HAP-1 (cell line): ENCODE measurements around the gene SYPL2.

Source experiments
- DNase-seq, 2 experiments: peaks; one replicate each; pipeline ENCODE4 v3.0.0-alpha.2; 2016 to 2020; ENCODE audit warnings: low spot score in 2 of 2
- H3K27me3 ChIP-seq: fragments of 250-450 bp; sonication (Bioruptor Pico); 2 replicates; pipeline ENCODE4 v1.5.1; 2020; ENCODE audit warnings: low read depth, mild to moderate bottlenecking, moderate library complexity
- H3K36me3 ChIP-seq: fragments of 250-450 bp; sonication (Bioruptor Pico); replicated peaks from 2 replicates; pipeline ENCODE4 v1.5.1; 2020; ENCODE audit warnings: mild to moderate bottlenecking
- H3K4me1 ChIP-seq: fragments of 250-450 bp; sonication (Bioruptor Pico); 2 replicates; pipeline ENCODE4 v1.5.1; 2020; ENCODE audit warnings: mild to moderate bottlenecking
- H3K4me3 ChIP-seq: fragments of 250-450 bp; sonication (Bioruptor Pico); 2 replicates; pipeline ENCODE4 v1.5.1; 2020; ENCODE audit warnings: mild to moderate bottlenecking, moderate library complexity
- H3K9me3 ChIP-seq: fragments of 250-450 bp; sonication (Bioruptor Pico); 2 replicates; pipeline ENCODE4 v1.5.1; 2020; ENCODE audit warnings: mild to moderate bottlenecking, moderate library complexity
- in situ Hi-C: fragments of 300-500 bp; cut with MboI; formaldehyde crosslinking; loops from 3 replicates; pipeline ENCODE4 v1.14.3; 2020; ENCODE audit warnings: low sequenced_read_pairs, inconsistent platforms, mixed read lengths

The SYPL2 gene

GRCh38 chr1:109522026-109522425, 55.7 kb downstream of the SYPL2 start:
- no peak for DNase-seq
- in situ Hi-C loops, result no loop called here
- no peak overlapping the region for H3K4me3 ChIP-seq

DNA sequence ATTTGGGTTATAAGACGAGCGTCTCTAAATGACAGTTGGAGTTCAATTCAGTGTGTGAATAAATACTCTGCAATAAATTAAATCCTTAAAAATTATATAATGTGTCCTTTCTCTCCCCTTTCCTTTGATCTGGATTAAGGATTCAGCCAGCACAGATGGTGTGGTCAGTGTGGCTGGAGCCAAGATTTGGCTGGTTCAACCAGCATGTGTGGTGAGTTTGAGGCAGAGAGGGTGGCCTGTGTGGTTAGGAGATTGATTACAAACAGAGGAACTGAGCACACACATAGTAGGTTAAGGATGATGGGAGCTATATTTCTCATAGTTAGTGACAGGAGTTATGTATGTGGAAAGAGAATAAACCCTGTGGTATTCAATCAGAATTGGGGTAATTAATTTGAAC, 57.4 kb downstream of the SYPL2 start:
- in situ Hi-C loops, result no loop called here
- Histone ChIP-seq H3K9me3 (no peaks in the 10 kb centered on the region), H3K4me1 (no peaks in the 10 kb centered on the region), H3K27me3 (0 out of 2 replicates have a peak, but pooled peaks cover 3% of the 10 kb centered on the region), H3K4me3 (no peak overlapping the region), H3K36me3 (no peaks in the 10 kb centered on the region)
- no peak for DNase-seq

More at GRCh38 chr1:109522026-109522425, 55.7 kb downstream of the SYPL2 start:
- Histone ChIP-seq H3K4me1 (no peaks in the 10 kb centered on the region), H3K27me3 (0 out of 2 replicates have a peak, but pooled peaks cover 3% of the 10 kb centered on the region), H3K36me3 (no peaks in the 10 kb centered on the region), H3K9me3 (no peaks in the 10 kb centered on the region)

- 0 out of 2 replicates have a peak, but pooled peaks cover 3% of the 10 kb centered on the region for H3K27me3 ChIP-seq
- no peak for DNase-seq
- peaks cover 3% of the 10 kb centered on the region; the same call in 1 of the 2 replicates for H3K4me1 ChIP-seq
- in situ Hi-C loops, result no loop called here
- H3K36me3 ChIP-seq, result no peaks in the 10 kb centered on the region
- no peaks in the 10 kb centered on the region for H3K9me3 ChIP-seq
- no peak overlapping the region for H3K4me3 ChIP-seq
Measured at GRCh38 chr1:109527098-109527811, 60.9 kb downstream of the SYPL2 start.

- no peak overlapping the region for H3K4me3 ChIP-seq
- peaks cover 8% of the 10 kb centered on the region for H3K4me1 ChIP-seq
- in situ Hi-C loops, result no loop called here
- 0 out of 2 replicates have a peak, but pooled peaks cover 3% of the 10 kb centered on the region for H3K27me3 ChIP-seq
- no peaks in the 10 kb centered on the region for H3K36me3 ChIP-seq
- no peaks in the 10 kb centered on the region for H3K9me3 ChIP-seq
- DNase-seq, result no peak
Measured at GRCh38 chr1:109527846-109528695, 61.7 kb downstream of the SYPL2 start.

DNA sequence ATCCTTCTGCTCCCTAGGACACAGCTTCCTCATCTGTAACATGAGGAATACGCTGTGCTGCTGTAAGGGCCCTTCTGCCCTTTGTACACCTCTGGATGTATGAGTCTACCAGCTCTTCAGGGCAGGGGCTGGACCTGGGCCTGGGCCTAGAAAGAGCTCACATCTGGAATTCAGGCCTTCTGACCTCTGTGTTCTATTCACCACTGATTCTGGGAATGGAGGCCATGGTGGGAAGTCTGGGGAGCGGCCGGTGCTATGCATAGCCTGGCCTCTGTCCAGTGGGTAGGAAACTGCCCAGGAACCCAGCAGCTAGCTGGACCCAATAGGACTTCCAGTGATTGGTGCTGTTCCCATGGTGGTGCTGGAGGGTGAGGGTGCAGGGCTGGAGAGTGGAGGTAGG, 62.4 kb downstream of the SYPL2 start:
- in situ Hi-C loops, result no loop called here
- no peak overlapping the region for H3K4me3 ChIP-seq
- no peak for DNase-seq
- H3K4me1 ChIP-seq, result peaks cover 8% of the 10 kb centered on the region
- H3K27me3 ChIP-seq, result 0 out of 2 replicates have a peak, but pooled peaks cover 3% of the 10 kb centered on the region
- no peaks in the 10 kb centered on the region for H3K9me3 ChIP-seq
- H3K36me3 ChIP-seq, result no peaks in the 10 kb centered on the region

- in situ Hi-C loops, result loop anchor here (5.0 to 10.0 kb wide), 2 partner anchors 33 to 265 kb away; no protein-coding TSS in a partner anchor
- DNase-seq, result no peak
- Histone ChIP-seq H3K4me3 (no peak overlapping the region), H3K4me1 (peaks cover 8% of the 10 kb centered on the region), H3K9me3 (no peaks in the 10 kb centered on the region), H3K27me3 (0 out of 2 replicates have a peak, but pooled peaks cover 3% of the 10 kb centered on the region), H3K36me3 (no peaks in the 10 kb centered on the region)
Measured at GRCh38 chr1:109529881-109530456, 63.6 kb downstream of the SYPL2 start.

GRCh38 chr1:109530457-109531087, 64.2 kb downstream of the SYPL2 start:
- Histone ChIP-seq H3K36me3 (no peaks in the 10 kb centered on the region), H3K9me3 (no peaks in the 10 kb centered on the region), H3K4me3 (no peak overlapping the region), H3K4me1 (peaks cover 8% of the 10 kb centered on the region), H3K27me3 (0 out of 2 replicates have a peak, but pooled peaks cover 3% of the 10 kb centered on the region)
- in situ Hi-C loops, result loop anchor here (5.0 to 10.0 kb wide), 2 partner anchors 33 to 266 kb away; no protein-coding TSS in a partner anchor
- no peak for DNase-seq

DNA sequence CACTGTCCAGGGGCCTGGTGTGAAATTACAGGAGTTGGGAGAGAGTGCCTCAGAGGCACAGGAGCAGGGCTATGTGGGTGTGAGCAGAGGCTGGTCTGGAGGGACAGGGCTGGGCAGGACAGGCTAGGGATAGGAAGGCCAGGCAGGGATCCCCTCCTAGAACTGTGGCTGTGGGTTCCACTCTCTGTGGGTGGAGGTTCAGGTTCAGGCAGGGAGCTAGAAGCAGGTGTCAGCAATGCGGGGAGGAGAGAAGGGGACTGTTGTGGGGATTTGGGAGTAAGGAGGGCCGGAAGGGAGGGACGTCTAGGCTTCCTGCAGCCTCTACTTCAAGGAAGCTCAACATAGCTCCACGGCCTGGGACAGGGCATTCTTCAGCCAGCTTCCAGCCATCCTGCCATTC, 65.0 kb downstream of the SYPL2 start:
- Histone ChIP-seq H3K27me3 (0 out of 2 replicates have a peak, but pooled peaks cover 3% of the 10 kb centered on the region), H3K9me3 (no peaks in the 10 kb centered on the region), H3K4me1 (peaks cover 8% of the 10 kb centered on the region), H3K36me3 (no peaks in the 10 kb centered on the region), H3K4me3 (no peak overlapping the region)
- no peak for DNase-seq
- in situ Hi-C loops, result loop anchor here (5.0 to 10.0 kb wide), 2 partner anchors 34 to 267 kb away; no protein-coding TSS in a partner anchor
